HL-60 (cell line): ENCODE data around the gene VSNL1.

Experiments
- DNase-seq, 2 experiments: peaks; one replicate each; pipeline ENCODE4 v3.0.0-alpha.2; 2010 to 2020; ENCODE audit warnings: low read depth in 1 of 2, low spot score in 1 of 2
- H3K27ac ChIP-seq: fragments of 250-450 bp; sonication (Bioruptor Pico); replicated peaks from 2 replicates; pipeline ENCODE4 v1.5.1; 2020; ENCODE audit warnings: mild to moderate bottlenecking, moderate library complexity
- H3K27me3 ChIP-seq: fragments of 250-450 bp; sonication (Bioruptor Pico); 2 replicates; pipeline ENCODE4 v1.5.1; 2021; ENCODE audit warnings: mild to moderate bottlenecking, moderate library complexity; ENCODE audit not compliant: insufficient read depth, poor library complexity, severe bottlenecking
- H3K4me3 ChIP-seq: replicated peaks from 2 replicates; pipeline ENCODE4 v1.5.1; 2011; ENCODE audit warnings: mild to moderate bottlenecking, control low read depth, low read length; ENCODE audit not compliant: insufficient read depth
- CTCF ChIP-seq: IDR thresholded peaks from one replicate; pipeline ENCODE4 v1.5.1; 2011; ENCODE audit warnings: low read length, control low read depth, inconsistent platforms; ENCODE audit not compliant: insufficient read depth
- GABPA ChIP-seq: IDR thresholded peaks from 2 replicates; pipeline ENCODE4 v1.6.1; 2012; ENCODE audit warnings: low read depth
- POLR2AphosphoS5 ChIP-seq: IDR thresholded peaks from 2 replicates; pipeline ENCODE4 v1.6.1; 2012; ENCODE audit warnings: low read depth
- REST ChIP-seq: IDR thresholded peaks from 2 replicates; pipeline ENCODE4 v1.6.1; 2012; ENCODE audit warnings: low read depth; ENCODE audit not compliant: insufficient replicate concordance
- SPI1 ChIP-seq: IDR thresholded peaks from 2 replicates; pipeline ENCODE4 v1.6.1; 2012; ENCODE audit warnings: low read depth, mild to moderate bottlenecking, borderline replicate concordance

The VSNL1 gene

GRCh38 chr2:17541531-17541950, 1.0 kb downstream of the VSNL1 start:
- H3K4me3 ChIP-seq: no peak overlapping the region
- H3K27me3 ChIP-seq: peaks cover 52% of the 10 kb centered on the region
- H3K27ac ChIP-seq: no peak overlapping the region
- TF ChIP-seq GABPA (no peak), POLR2AphosphoS5 (no peak), CTCF (no peak), SPI1 (no peak)
- DNase-seq: no peak

- DNase-seq: no peak
- TF ChIP-seq GABPA (no peak), SPI1 (no peak), CTCF (no peak), POLR2AphosphoS5 (no peak), REST (no peak)
- peaks cover 51% of the 10 kb centered on the region for H3K27me3 ChIP-seq
- H3K4me3 ChIP-seq: no peak overlapping the region
- no peak overlapping the region for H3K27ac ChIP-seq
Observed at GRCh38 chr2:17542471-17542870, 2.0 kb downstream of the VSNL1 start.

- H3K27me3 ChIP-seq: peaks cover 44% of the 10 kb centered on the region
- no peak overlapping the region for H3K4me3 ChIP-seq
- TF ChIP-seq SPI1 (no peak), POLR2AphosphoS5 (no peak), GABPA (no peak), CTCF (no peak), REST (no peak)
- DNase-seq: no peak
- no peak overlapping the region for H3K27ac ChIP-seq
Observed at GRCh38 chr2:17543131-17543660, 2.7 kb downstream of the VSNL1 start.

DNA sequence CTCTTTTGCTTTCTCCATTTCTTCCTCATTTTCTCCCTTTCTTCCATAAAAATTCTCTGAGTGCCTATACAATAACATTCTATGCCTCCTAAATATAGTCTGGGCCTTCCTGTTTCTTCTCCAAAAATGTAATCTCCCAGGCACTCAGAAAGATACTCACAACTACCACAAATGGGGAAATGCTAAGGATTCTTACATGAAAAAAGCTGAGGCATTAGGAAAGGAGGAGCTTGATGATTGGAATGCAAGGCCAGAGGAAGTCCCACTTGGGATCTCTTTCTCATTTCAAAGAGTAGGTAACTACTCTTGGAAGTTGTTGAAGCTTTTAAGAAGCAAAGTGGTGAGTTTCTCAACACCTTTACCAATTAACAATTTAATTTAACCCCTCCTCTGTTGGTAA, 3.4 kb downstream of the VSNL1 start:
- Histone ChIP-seq H3K27me3 (peaks cover 40% of the 10 kb centered on the region), H3K27ac (no peak overlapping the region), H3K4me3 (no peak overlapping the region)
- DNase-seq: no peak
- TF ChIP-seq POLR2AphosphoS5 (no peak), GABPA (no peak), REST (no peak), SPI1 (no peak), CTCF (no peak)
